CD4-positive, alpha-beta T cell (primary cell): ENCODE data around the gene ZNRF4. TPM values are rescaled to one million over a fixed set of nuclear protein-coding genes. Genes with fewer than 3 reads are reported as not detected.

Source experiments
- ATAC-seq: fragments of 200-7000 bp; cut with Tn5 transposase; one replicate; pipeline ENCODE4 v1.10.0; 2022; ENCODE audit warnings: mild to moderate bottlenecking; ENCODE audit not compliant: poor library complexity
- CTCF ChIA-PET: fragments of 350-600 bp; sonication (Branson Sonifier 250); formaldehyde crosslinking; loops from one replicate; lab custom pipeline; 2021; ENCODE audit warnings: antibody characterized with exemption, inconsistent platforms; lab: Charles Lee
- POLR2A ChIA-PET: fragments of 350-600 bp; sonication (Branson Sonifier 250); formaldehyde crosslinking; loops from one replicate; lab custom pipeline; 2021; ENCODE audit warnings: antibody characterized with exemption, inconsistent platforms; lab: Charles Lee
- DNase-seq, 14 experiments: peaks; one replicate each; pipeline ENCODE4 v3.0.0-alpha.2; 2013 to 2020; ENCODE audit warnings: mixed read lengths in 2 of 14
- H3K27ac ChIP-seq, 2 donors: one replicate each; pipeline versions ENCODE4 v1.5.1 to v1.7.0; 2013; ENCODE audit warnings: low read length in 2 of 2, low read depth in 1 of 2, mild to moderate bottlenecking in 1 of 2
- H3K27me3 ChIP-seq, 2 experiments: 1 replicate in 1 of 2; 2 replicates in 1 of 2; pipeline versions ENCODE4 v1.6.1 to v1.7.0; 2013; ENCODE audit warnings: low read length in 2 of 2, control low read depth in 1 of 2, mild to moderate bottlenecking in 1 of 2, moderate library complexity in 1 of 2; ENCODE audit not compliant: insufficient read depth in 2 of 2, control insufficient read depth in 1 of 2
- H3K36me3 ChIP-seq: one replicate; pipeline ENCODE4 v1.6.1; 2013; ENCODE audit warnings: low read length, control low read depth; ENCODE audit not compliant: insufficient read depth
- H3K4me1 ChIP-seq: one replicate; pipeline ENCODE4 v1.6.1; 2013; ENCODE audit warnings: low read length, control low read depth; ENCODE audit not compliant: insufficient read depth
- H3K4me3 ChIP-seq: one replicate; pipeline ENCODE4 v1.5.1; 2013; ENCODE audit warnings: mild to moderate bottlenecking, low read length, moderate library complexity
- H3K9me3 ChIP-seq, 2 experiments: 1 replicate in 1 of 2; 2 replicates in 1 of 2; pipeline versions ENCODE4 v1.6.1 to v1.7.0; 2013; ENCODE audit warnings: low read length in 2 of 2, mild to moderate bottlenecking in 2 of 2, control low read depth in 1 of 2, moderate library complexity in 1 of 2; ENCODE audit not compliant: control insufficient read depth in 1 of 2, insufficient read depth in 1 of 2
- H3K27ac Mint-ChIP-seq: one replicate; pipeline ENCODE4 v1.8.0; 2020; ENCODE audit warnings: mixed read lengths
- H3K27me3 Mint-ChIP-seq: one replicate; pipeline ENCODE4 v1.8.0; 2021; ENCODE audit warnings: mixed read lengths
- H3K36me3 Mint-ChIP-seq: one replicate; pipeline ENCODE4 v1.8.0; 2021; ENCODE audit warnings: low read depth, mixed read lengths
- H3K4me1 Mint-ChIP-seq: one replicate; pipeline ENCODE4 v1.8.0; 2021; ENCODE audit warnings: low read depth, mixed read lengths
- H3K4me3 Mint-ChIP-seq: one replicate; pipeline ENCODE4 v1.8.0; 2020; ENCODE audit warnings: mild to moderate bottlenecking, mixed read lengths
- H3K9me3 Mint-ChIP-seq: one replicate; pipeline ENCODE4 v1.8.0; 2020; ENCODE audit warnings: mixed read lengths
- CTCF ChIP-seq: fragments of 200-600 bp; IDR thresholded peaks from one replicate; pipeline ENCODE4 v1.8.0; 2022; ENCODE audit warnings: antibody characterized with exemption, mild to moderate bottlenecking
- intact Hi-C, 2 experiments: fragments of 100-400 bp; cut with DNase I in 1 of 2; cut with micrococcal nuclease in 1 of 2; formaldehyde crosslinking; loops; one replicate each; pipeline versions ENCODE4 v1.15.1 to v1.9.0; 2023 to 2025; cut with DNase I, micrococcal nuclease
- total RNA-seq, 174 experiments: library from RNA in 2 of 174; stranded (reverse) in 2 of 174; gene quantifications; one replicate each; pipeline ENCODE4 v1.2.3 and lab custom pipeline; 2021 to 2026

Gene ZNRF4
- total RNA-seq, 2 experiments from 2014 or later: not detected

- Histone ChIP-seq H3K4me1 (no peaks in the 10 kb centered on the region), H3K4me3 (no peak overlapping the region), H3K27ac (no peak overlapping the region), H3K27me3 (peaks cover 6 to 7% of the 10 kb centered on the region in 2 experiments), H3K36me3 (no peaks in the 10 kb centered on the region), H3K9me3 (peaks cover 0 to 9% of the 10 kb centered on the region in 2 experiments)
- POLR2A ChIA-PET: no interaction called here
- H3K4me3 Mint-ChIP-seq: no peak overlapping the region
- TF ChIP-seq CTCF: no peak
- DNase-seq (no peak), ATAC-seq (no peak)
- no peak overlapping the region for H3K27ac Mint-ChIP-seq
- intact Hi-C loops: no loop called here
- no peaks in the 10 kb centered on the region for H3K36me3 Mint-ChIP-seq
- H3K9me3 Mint-ChIP-seq: no peaks in the 10 kb centered on the region
- H3K4me1 Mint-ChIP-seq: no peaks in the 10 kb centered on the region
- CTCF ChIA-PET: no interaction called here
- peaks cover 39% of the 10 kb centered on the region for H3K27me3 Mint-ChIP-seq
Measured at GRCh38 chr19:5447700-5448311, 7.4 kb upstream of the ZNRF4 start.

DNA sequence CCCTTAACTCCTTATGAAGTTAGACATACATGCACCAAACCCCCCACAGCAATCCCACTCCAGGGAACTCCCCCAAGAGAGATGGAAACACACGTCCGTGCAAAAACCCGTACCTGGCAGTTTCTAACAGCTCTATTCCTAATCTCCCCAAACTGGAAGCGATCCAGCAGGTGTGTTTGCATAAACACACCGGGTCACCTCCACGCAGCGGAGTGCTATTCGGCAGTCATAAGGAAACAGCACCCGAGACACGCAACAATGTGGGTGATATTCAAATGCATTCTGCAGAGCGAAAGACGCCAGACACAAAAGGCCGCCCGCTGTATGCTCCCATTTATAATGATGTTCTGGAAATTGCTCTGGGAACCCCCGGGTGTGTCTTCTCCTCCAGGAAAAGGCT lies 6.8 kb upstream of the ZNRF4 start:
- H3K9me3 ChIP-seq: peaks cover 0 to 15% of the 10 kb centered on the region in 2 experiments
- ATAC-seq (no peak), DNase-seq (no peak)
- H3K4me1 Mint-ChIP-seq: no peaks in the 10 kb centered on the region
- intact Hi-C loops: no loop called here
- no peaks in the 10 kb centered on the region for H3K9me3 Mint-ChIP-seq
- H3K4me1 ChIP-seq: no peaks in the 10 kb centered on the region
- H3K4me3 ChIP-seq: no peak overlapping the region
- H3K36me3 Mint-ChIP-seq: no peaks in the 10 kb centered on the region
- H3K27me3 Mint-ChIP-seq: peaks cover 39% of the 10 kb centered on the region
- CTCF ChIA-PET: no interaction called here
- no peak overlapping the region for H3K27ac ChIP-seq
- peaks cover 6 to 7% of the 10 kb centered on the region in 2 experiments for H3K27me3 ChIP-seq
- H3K4me3 Mint-ChIP-seq: no peak overlapping the region
- H3K27ac Mint-ChIP-seq: no peak overlapping the region
- POLR2A ChIA-PET: no interaction called here
- no peak for TF ChIP-seq CTCF
- H3K36me3 ChIP-seq: no peaks in the 10 kb centered on the region

DNA sequence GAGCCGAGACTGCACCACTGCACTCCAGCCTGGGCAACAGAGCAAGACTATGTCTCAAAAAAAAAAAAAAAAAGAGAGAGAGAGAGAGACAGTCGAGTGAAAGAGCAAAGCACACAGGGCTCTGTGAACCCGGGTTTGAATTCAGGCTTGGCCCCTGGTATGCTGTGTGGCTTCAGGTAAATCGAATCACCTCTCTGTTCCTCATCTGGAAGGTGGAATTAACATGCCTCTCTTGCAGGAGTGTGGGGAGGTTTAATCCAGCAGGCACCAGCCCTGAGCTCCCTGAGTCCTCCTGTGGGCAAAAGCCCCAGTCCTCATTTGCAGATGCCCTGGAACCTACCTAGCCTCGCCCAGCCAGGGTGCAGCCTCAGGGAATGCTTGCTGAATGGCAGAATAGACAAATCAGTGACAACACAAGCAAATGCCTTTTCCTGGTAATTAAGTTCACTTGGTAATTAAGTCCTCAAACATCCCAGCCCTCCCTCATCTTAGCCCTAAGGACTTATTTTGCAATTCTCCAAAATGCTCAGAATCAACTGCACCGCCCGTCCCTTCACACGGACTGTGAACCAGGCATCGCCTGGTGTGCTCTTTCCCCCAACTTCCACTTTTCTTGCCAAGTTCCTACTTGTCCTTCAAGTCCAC lies 4.6 kb upstream of the ZNRF4 start:
- intact Hi-C loops: no loop called here
- H3K27me3 Mint-ChIP-seq: peaks cover 43% of the 10 kb centered on the region
- POLR2A ChIA-PET: no interaction called here

More for the DNA sequence above, 4.6 kb upstream of the ZNRF4 start:
- H3K4me1 ChIP-seq: no peaks in the 10 kb centered on the region
- Mint-ChIP-seq H3K36me3 (no peaks in the 10 kb centered on the region), H3K4me1 (no peaks in the 10 kb centered on the region), H3K27ac (no peak overlapping the region), H3K9me3 (no peaks in the 10 kb centered on the region), H3K4me3 (no peak overlapping the region)
- CTCF ChIA-PET: no interaction called here
- TF ChIP-seq CTCF: no peak
- H3K36me3 ChIP-seq: no peaks in the 10 kb centered on the region
- H3K9me3 ChIP-seq: peaks cover 0 to 29% of the 10 kb centered on the region in 2 experiments
- no peak overlapping the region for H3K4me3 ChIP-seq
- H3K27me3 ChIP-seq: peaks cover 6 to 7% of the 10 kb centered on the region in 2 experiments
- ATAC-seq: no peak
- no peak overlapping the region for H3K27ac ChIP-seq
- no peak for DNase-seq
